ENCODE measurements around the gene ZNF561.
A peak's percentile ranks its signal among the peaks of the same experiment; 100 is the strongest.
"Not testable (repeated sequence)": the region's sequence is repeated elsewhere in the genome, so short reads cannot be mapped to it uniquely, and the experiment has no call there.

ZNF561 gene

DNA sequence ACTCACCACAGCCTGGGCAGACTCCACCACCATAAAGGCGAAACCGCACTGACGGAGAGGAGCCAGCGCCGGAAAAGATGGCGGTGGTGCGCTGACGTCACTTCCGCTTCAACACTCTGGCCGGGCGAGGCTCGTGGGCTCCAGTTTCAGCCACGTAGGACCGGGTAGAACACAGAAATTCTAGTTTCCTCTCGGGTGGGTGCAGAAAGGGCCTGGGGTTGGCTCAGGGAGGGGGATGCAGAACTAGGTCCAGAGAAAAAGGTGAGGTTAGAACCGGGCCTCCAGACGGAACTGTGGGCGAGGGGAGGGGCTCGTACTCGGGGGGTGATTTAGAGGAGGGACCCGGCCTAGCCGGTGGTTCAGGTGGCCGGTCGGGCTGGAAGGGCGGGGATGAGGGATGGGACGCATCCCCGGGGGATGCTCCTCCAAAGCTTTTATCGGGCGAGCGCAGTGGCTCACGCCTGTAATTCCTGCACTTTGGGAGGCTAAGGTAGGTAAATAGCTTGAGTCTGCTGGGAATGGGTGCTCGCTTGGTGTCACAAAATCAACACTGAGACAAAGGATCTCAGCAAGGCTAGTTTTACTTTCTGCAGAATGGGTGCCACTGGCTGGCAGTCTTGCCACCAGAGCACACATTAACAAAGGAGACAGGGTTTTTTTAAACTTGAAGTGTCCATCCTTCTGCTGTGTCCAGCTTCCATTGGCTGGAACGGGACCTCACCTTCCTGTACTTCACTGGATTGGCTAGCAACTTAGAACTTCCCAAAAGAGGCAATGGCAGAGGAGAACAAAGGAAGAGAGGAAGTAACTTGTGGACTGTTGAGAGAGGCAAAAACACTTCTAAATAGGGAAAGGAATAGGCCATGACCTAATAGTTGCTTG lies at the start of gene ZNF561:
Gene ZNF561 (minus strand): TSS at position 77 of the 882 bp plus-strand sequence. CDS start 1,776 bp downstream, outside the sequence.
- DNase-seq, result peak; percentile 77 to 84 (median 80)

DNA sequence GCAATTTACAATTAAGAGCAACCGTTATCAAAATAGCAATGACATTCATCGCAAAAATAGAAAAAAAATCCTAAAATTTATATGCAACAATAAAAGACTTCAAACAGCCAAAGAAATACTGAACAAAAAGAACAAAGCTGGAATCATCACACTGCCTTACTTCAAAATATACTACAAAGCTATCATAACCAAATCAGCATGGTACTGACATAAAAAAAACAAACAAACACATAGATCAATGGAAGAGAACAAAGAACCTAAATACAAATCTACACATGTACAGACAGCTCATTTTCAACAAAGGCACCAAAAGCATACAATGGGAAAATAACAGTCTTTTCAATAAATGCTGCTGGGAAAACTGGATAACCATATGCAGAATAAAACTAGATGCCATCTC lies 47.5 kb upstream of the ZNF561 start:
- no peak for DNase-seq

DNA sequence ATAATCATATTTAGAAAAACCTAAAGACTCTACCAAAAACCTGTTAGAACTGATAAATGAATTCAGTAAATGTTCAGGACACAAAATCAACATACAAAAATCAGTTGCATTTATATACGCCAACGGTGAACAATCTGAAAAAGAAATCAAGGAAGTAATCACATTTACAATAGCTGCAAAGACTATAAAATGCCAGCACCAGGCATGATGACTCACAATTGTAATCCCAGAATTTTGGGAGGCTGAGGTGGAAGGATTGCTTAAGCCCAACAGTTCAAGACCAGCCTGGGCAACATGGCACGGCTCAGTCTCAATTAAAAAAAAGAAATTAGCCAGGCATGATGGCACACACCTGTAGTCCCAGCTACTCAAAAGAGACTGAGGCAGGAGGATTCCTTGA lies 46.9 kb upstream of the ZNF561 start:
- DNase-seq, result no peak

DNA sequence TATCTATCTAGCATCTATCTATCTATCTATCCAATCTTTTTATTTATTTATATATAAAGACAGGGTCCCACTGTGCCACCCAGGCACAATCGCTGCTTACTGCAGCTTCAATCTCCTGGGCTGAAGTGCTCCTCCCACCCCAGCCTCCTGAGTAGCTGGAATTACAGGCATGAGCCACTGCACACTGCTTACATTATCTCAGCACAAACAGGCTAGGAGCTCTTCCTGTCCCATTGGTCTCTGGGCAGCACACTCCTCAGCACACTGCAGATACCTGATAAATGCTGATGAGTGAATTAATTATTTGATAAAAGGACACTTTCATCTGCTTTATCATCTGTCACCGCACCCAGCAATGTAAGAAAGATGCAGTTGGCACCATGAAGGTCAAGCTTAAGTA lies 37.7 kb upstream of the ZNF561 start:
- DNase-seq, result no peak

DNA sequence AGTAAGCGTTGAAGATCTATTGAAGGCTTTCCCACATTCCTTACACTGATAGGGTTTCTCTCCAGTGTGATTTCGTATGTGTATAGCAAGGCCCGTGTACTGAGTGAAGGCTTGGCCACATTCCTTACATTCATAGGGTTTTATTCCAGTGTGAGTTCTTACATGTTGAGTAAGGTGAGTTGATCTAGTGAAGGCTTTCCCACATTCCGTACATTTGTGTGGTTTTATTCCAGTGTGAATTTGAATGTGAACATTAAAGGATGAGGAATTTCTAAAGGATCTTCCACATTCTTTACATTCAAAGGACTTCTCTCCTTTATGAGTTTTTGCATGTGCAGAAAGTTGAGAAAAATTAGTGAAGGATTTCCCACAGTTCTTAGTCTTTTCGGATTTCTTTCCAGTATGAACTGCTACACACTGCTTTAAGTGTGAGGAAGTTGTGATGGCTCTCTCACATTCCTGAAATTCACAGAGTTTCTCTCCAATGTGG lies 32.1 kb upstream of the ZNF561 start:
- not testable (repeated sequence) for DNase-seq

DNA sequence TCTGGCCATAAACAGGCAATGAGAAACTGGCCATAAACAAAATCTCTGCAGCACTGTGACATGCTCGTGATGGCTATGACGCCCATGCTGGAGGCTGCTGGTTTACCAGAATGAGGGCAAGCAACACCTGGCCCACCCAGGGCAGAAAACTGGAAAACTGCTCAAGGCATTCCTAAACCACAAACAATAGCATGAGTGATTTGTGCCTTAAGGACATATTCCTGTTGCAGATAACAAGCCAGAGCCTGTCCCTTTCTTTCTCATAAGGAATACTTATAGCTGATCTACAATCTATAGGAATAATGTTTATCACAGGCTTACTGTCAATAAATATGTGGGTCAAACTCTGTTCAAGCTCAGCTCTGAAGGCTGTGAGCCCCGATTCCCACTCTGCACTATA lies 30.4 kb upstream of the ZNF561 start:
- not testable (repeated sequence) for DNase-seq

DNA sequence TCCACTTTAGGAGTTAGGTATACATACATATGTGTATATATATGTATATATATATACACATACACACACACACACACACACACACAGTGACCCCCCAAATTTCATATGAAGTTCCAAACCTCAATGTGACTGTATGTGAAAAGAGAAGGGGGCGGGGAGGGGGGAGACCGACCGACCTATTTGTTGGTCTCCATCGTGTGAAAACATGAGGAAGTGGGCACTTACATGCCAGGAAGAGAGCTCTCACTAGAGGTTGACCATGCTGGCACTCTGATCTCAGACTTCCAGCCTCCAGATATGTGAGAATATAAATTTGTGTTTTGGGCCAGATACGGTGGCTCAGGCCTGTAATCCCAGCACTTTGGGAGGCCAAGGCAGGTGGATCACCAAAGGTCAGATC lies 29.3 kb upstream of the ZNF561 start:
- no peak for DNase-seq

DNA sequence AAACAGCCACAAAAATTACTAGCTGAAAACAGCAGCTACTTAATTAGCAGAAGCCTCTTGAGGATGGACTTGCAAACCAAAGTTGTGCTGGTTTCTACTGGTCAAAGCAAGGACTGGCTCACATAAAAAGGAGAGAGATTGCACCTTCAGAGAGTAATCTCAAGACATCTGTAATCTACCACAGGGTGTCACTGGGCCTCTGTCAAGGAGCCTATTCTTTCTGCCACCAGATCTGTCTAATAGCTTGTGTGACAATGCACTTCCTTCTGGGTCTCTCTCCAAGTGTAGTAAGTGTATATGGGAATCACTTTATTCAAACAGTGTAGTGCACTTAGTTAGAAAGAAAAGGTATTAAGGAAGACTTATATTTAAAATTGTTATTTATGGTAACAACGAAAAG lies 24.4 kb upstream of the ZNF561 start:
- no peak for DNase-seq

DNA sequence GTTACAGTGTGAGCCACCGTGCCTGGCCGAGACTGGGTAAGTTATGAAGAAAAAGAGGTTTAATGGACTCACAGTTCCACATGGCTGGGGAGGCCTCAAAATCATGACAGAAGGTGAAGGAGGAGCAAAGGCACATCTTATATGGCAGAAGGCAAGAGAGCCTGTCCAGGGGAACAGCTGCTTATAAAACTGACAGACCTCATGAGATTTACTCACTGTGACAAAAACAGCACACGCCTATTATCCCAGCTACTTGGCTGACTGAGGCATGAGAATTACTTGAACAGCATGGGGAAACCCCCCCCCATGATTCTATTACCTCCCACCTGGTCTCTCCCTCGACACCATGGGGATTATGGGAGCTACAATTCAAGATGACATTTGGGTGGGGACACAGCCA lies 23.4 kb upstream of the ZNF561 start:
- DNase-seq, result no peak

DNA sequence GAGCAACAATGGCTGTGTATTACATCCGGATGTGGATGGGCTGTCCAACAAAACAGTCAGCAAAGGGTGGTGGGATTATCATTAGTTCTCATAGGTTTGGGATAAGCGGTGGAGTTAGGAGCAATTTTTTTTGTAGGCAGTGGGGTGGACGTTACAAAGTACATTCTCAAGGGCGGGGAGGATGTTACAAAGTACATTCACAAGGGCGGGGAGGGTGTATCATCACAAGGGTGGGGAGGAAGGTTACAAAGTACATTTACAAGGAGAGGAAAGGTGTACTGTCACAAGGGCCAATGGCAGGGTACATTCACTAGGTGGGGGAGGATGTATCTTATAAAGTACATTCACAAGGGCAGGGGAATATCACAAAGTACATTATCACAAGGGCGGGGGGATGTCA lies 20.8 kb upstream of the ZNF561 start:
- no peak for DNase-seq

DNA sequence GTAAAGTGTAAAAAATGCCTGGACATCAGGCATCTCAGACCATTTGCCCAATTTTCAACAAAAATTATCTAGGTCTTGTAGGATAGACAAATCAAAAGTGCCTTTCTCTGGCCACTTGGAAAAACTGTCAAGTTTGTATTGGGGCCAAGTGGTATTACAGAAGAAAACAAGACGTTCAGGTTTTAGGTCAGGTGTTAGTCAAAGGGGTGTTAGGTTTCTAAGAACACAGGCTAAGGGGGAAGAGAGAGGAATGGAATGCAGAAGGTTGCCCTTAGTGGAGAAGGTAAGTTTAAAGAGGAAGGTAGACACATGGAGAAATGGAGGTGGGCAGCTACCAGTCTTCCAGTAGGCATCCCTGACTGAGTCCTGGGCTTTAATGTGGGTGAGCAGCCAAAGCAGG lies 19.9 kb upstream of the ZNF561 start:
- DNase-seq, result no peak

DNA sequence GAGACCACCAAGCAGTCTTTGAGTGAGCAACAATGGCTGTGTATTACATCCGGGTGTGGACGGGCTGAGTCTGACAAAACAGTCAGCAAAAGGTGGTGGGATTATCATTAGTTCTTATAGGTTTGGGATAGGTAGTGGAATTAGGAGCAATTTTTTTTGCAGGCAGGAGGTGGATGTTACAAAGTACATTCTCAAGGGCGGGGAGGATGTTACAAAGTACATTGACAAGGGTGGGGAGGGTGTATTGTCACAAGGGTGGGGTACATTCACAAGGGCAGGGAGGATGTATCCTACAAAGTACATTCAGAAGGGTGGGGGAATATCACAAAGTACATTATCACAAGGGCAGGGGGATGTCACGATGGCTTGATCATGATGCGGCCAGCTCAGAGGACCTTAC lies 15.0 kb upstream of the ZNF561 start:
- no peak for DNase-seq

DNA sequence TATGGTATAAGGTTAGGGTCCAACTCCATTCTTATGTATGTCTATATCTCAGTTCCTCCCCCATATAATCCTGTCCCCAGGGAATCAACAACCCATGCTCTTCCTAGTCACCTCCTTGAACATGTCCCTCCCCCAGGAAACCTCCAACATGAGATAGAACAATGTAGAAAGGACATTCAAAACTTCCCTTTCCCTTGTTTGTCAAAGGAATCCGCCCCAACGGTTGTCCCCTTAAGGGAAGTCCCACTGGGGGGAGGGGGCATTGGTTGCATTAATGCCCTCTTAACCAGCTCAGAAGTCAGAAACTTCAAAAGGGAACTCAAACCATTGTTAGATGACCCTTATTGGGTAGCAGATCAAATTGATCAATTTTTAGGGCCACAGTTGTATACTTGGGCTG lies 6.8 kb upstream of the ZNF561 start:
- no peak for DNase-seq

DNA sequence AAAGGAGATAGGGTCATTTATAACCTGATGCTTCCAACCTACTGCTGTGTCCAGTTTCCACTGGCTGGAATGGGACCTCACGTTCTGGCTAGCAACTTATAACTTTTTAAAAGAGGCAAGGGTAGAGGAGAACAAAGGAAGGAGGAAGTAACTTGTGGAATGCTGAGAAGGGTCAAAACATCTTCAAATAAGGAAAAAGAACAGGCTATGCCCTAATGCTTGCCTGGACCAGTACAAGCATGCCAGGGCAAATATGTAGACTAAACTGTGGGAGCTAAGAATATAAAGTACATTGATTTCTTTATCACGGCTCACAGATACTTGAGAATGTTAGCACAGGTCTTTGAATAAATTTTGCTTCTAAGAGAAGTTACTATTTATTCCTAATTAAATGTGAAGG lies 1.5 kb upstream of the ZNF561 start:
- no peak for DNase-seq

DNA sequence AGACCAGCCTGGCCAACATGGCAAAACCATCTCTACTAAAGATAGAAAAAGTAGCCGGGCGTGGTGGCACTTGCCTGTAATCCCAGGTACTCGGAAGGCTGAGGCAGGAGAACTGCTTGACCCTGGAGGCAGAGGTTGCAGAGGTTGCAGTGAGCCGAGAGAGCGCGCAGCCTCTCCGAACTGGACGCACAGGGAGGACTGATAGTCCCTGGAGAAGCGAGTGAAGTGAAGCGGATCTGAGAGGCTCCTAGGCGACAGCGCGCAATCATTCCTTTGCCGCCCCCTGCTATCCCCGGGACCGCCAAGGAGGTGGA lies 233 bp downstream of the ZNF561 start:
- DNase-seq, result no peak

DNA sequence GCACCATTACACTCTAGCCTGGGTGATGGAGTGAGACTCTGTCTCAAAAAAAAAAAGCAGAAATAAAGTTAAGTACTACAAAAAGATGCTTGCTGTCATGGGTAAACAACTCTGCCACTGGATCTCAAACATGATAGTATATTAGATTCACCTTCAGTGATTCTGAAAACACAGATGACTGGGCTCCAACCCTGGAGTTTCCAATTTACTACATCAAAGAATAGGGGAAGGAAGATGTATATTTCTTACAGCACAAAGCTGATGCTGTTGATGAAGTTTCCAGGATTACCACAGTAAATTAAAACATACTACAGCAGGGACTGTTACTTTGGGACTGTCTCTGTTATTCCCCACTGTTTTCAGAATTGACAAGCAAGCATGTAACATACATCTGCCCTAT lies 5.2 kb downstream of the ZNF561 start:
- DNase-seq, result no peak

DNA sequence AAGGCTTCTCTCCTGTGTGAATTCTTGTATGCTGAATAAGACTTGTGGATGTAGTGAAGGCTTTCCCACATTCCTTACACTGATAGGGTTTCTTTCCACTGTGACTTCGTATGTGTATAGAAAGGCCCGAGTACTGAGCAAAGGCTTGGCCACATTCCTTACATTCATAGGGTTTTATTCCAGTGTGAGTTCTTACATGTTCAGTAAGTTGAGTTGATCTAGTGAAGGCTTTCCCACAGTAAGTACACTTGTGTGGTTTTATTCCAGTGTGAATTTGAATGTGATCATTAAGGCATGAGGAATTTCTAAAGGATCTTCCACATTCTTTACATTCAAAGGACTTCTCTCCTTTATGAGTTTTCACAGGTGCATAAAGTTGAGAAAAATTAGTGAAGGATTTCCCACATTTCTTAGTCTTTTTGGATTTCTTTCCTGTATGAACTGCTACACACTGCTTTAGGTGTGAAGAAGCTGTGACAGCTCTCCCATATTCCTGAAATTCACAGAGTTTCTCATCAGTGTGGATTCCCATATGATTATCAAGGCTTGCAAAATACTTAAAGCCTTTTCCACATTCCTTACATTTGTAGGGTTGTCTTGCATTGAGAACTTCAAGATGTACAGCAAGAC lies 10.4 kb downstream of the ZNF561 start:
- no peak for DNase-seq

DNA sequence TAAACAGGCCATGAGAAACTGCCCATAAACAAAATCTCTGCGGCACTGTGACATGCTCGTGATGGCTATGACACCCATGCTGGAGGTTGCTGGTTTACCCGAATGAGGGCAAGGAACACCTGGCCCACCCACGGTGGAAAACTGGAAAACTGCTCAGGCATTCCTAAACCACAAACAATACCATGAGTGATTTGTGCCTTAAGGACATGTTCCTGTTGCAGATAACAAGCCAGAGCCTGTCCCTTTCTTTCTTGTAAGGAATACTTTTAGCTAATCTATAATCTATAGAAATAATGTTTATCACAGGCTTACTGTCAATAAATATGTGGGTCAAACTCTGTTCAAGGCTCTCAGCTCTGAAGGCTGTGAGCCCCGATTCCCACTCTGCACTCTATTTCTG lies 12.1 kb downstream of the ZNF561 start:
- no peak for DNase-seq

DNA sequence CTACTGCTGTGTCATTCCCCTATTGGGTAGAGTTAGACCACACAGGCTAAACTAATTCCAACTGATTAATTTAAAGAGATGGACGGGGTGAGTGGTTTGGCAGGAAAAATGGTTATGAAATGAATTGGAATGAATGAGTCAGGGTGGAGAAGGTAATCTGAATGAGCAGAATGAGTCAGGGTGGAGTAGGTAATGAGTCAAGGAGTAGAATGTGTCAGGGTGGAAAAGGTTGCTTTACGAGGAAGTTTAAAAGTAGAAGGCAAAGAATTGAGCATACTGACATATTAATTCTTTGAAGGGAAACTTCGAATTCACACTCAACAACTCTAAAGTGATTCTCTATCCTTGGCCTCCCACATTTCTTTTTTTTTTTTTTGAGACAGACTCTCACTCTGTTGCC lies 24.0 kb downstream of the ZNF561 start:
- DNase-seq, result no peak

DNA sequence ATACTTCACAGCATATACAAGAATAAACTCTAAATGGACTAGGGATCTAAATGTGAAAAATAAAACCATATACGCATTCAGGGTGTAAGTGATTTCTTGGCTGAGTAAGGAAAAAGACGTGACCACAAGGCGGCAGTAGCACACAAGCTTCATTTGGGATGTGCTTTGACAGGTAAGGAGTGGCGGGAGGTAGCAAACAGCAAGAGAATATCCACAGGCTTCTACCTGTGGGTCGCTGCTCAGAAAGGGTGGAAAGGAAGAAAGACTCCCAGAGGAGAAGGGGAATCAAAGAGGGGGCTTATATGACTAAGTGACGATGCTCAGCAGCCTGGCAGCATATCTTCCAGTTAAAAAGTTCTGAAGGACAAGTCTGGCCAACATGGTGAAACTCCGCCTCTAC lies 34.3 kb downstream of the ZNF561 start:
- DNase-seq, result peak; percentile 10 to 69 (median 54)

DNA sequence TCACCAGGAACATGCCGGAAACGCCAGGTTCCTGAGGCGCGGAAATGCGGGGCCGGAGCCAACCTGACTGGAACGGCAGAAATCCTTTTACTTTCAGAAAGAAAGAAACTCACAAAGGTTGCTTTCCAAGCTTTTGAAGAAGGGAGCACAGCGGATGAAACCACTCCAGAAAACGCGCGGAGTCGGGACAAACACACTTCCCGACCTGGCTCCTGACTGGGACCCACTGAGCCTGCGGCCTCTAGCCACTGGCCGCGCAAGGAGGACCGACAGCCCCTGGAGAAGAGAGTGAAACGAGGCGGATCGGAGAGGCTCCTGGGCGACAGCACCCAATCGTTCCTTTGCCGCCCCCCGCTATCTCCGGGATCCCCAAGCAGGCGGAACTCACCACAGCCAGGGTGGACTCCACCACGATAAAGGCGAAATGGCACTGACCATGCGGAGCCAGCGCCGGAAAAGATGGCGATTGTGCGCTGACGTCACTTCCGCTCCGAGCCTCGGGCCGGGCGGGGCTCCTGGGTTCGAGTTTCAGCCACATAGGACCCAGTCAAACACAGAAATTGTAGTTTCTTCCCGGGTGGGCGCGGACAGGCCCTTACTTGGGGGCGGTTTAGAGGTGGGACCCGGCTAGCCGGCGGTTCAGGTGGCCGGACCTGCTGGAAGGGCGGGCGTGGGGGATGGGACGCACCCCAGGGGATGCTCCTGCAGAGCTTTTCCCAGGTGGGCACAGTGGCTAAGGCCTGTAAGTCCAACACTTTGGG lies 36.8 kb downstream of the ZNF561 start, which contains the start of gene ZNF121:
Gene ZNF121 (minus strand): TSS at position 432 of the 761 bp plus-strand sequence. CDS start 16,407 bp downstream, outside the sequence.
- DNase-seq, result peak; percentile 55 to 65 (median 64)

DNA sequence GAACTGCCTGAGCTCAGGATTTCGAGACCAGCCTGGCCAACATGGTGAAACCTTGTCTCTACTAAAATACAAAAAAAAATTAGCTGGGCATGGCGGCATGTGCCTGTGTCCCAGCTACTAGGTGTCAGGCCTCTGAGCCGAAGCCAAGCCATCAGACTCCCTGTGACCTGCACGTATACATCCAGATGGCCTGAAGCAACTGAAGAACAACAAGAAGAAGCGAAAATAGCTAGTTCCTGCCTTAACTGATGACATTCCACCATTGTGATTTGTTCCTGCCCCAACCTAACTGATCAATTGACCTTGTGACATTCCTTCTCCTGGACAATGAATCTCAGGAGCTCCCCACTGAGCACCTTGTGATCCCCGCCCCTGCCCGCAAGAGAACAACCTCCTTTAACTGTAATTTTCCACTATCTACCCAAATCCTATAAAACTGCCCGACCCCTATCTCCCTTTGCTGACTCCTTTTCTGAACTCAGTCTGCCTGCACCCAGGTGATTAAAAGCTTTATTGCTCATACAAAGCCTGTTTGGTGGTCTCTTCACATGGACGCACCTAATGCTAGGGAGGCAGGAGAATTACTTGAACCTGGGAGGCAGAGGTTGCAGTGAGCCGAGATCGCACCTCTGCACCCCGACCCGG lies 38.8 kb downstream of the ZNF561 start:
- not testable (repeated sequence) for DNase-seq

DNA sequence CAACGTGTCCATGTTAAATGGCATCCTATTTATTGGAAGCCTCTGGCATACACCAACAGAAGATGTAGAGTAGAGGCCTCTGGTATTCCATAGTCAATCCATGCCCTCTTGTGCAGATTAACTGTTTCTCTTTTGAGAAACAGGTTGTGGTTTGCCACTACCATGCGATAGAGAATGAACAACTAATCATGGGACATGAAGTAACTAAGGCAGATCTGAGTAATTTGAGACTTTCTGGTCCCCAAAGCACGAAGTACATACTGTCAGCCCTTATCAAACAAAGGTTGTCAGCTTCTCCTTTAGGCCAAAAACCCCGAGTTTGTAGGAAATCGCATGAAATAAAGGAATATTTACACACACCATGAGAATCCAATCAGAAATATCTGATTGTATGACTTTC lies 40.3 kb downstream of the ZNF561 start:
- DNase-seq, result no peak

Measured in activated naive CD4-positive, alpha-beta T cell (primary cell).